T-helper 2 cell treated with Interferon-gamma antibody and Interleukin-4, amounts not matched to agents 5 μg/mL and 100 μg/mL, for 36 hours (primary cell): Measurements from ENCODE around the gene SCIMP.
"Not testable (repeated sequence)": the region's sequence is repeated elsewhere in the genome, so short reads cannot be mapped to it uniquely, and the experiment has no call there.

Experiments used
- DNase-seq: peaks from one replicate; pipeline ENCODE4 v3.0.0; 2021; ENCODE audit warnings: low spot score
- H3K27ac Mint-ChIP-seq: one replicate; pipeline ENCODE4 v1.8.0; 2021; ENCODE audit warnings: mild to moderate bottlenecking, mixed read lengths
- H3K27me3 Mint-ChIP-seq: one replicate; pipeline ENCODE4 v1.8.0; 2021; ENCODE audit warnings: low read depth, mixed read lengths
- H3K36me3 Mint-ChIP-seq: one replicate; pipeline ENCODE4 v1.8.0; 2021; ENCODE audit warnings: low read depth, mixed read lengths
- H3K4me1 Mint-ChIP-seq: one replicate; pipeline ENCODE4 v1.8.0; 2021; ENCODE audit warnings: low read depth, mixed read lengths
- H3K4me3 Mint-ChIP-seq: one replicate; pipeline ENCODE4 v1.8.0; 2022; ENCODE audit warnings: mild to moderate bottlenecking, moderate library complexity, mixed read lengths
- H3K9me3 Mint-ChIP-seq: one replicate; pipeline ENCODE4 v1.8.0; 2021; ENCODE audit warnings: mixed read lengths

Gene SCIMP

DNA sequence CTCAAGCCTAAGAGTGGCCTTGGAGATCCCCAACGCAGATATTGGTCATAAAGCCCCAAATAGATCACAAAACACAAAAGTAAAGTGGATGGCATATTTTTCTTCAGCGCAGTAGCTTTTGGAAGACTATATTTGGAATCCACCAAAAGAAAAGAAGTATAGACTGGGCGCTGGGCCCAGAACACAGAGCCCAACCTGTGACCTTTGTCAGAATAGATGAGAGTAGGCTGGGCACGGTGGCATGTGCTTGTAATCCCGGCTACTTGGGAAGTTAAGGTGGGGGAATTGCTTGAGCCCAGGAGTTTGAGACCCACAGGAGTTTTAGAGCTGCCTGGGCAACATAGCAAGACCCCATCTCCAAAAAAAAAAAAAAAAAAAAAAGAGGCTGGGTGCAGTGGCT lies 14.6 kb downstream of the SCIMP start:
- Mint-ChIP-seq H3K4me1 (no peaks in the 10 kb centered on the region), H3K9me3 (no peaks in the 10 kb centered on the region), H3K36me3 (no peaks in the 10 kb centered on the region), H3K4me3 (no peak overlapping the region), H3K27me3 (no peaks in the 10 kb centered on the region), H3K27ac (no peak overlapping the region)
- no peak for DNase-seq

DNA sequence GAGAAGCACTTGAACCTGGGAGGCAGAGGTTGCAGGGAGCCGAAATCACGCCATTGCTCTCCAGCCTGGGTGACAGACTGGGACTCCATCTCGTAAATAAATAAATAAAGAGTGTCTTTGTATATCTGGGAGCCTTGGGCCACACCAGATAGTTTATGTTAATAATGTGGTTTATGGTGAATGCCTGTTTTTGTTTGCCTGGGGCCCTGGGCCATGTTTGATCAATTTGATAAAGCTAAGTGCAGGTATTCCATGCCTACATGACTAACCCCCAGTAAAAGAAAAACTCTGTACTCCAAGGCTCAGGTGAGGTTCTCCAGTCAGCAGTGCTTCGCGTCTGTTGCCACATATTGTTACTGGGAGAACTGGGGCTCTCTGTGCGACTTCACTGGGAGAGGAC lies 15.1 kb downstream of the SCIMP start:
- Mint-ChIP-seq H3K4me1 (no peaks in the 10 kb centered on the region), H3K27me3 (no peaks in the 10 kb centered on the region), H3K27ac (no peak overlapping the region), H3K9me3 (no peaks in the 10 kb centered on the region), H3K36me3 (no peaks in the 10 kb centered on the region), H3K4me3 (no peak overlapping the region)
- no peak for DNase-seq

DNA sequence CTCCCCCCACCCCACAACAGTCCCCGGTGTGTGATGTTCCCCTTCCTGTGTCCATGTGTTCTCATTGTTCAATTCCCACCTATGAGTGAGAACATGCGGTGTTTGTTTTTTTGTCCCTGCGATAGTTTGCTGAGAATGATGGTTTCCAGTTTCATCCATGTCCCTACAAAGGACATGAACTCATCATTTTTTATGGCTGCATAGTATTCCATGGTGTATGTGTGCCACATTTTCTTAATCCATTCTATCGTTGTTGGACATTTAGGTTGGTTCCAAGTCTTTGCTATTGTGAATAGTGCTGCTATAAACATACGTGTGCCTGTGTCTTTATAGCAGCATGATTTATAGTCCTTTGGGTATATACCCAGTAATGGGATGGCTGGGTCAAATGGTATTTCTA lies 17.1 kb downstream of the SCIMP start:
- H3K4me3 Mint-ChIP-seq, H3K36me3 Mint-ChIP-seq, H3K27ac Mint-ChIP-seq: not testable (repeated sequence)

DNA sequence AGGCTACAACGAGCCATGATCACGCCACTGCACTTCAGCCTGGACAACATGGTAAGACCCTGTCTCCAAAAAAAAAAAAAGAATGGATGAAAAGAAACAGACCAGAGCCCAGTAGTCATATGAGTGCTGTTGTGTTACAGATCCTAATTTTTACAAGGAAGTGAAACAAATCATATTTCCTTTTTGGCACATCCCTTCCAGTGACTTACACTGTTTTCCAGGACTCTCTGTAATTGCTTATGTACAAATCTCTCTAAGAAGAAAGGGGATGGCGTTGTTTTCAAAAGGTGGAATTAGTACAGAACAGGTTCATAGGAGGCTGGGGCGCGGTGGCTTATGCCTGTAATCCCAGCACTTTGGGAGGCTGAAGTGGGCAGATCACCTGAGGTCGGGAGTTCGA lies 23.2 kb downstream of the SCIMP start:
- H3K36me3 Mint-ChIP-seq: no peaks in the 10 kb centered on the region
- no peak overlapping the region for H3K27ac Mint-ChIP-seq
- no peaks in the 10 kb centered on the region for H3K4me1 Mint-ChIP-seq

More for the DNA sequence above, 17.1 kb downstream of the SCIMP start:
- DNase-seq, H3K4me1 Mint-ChIP-seq, H3K27me3 Mint-ChIP-seq, H3K9me3 Mint-ChIP-seq: not testable (repeated sequence)

DNA sequence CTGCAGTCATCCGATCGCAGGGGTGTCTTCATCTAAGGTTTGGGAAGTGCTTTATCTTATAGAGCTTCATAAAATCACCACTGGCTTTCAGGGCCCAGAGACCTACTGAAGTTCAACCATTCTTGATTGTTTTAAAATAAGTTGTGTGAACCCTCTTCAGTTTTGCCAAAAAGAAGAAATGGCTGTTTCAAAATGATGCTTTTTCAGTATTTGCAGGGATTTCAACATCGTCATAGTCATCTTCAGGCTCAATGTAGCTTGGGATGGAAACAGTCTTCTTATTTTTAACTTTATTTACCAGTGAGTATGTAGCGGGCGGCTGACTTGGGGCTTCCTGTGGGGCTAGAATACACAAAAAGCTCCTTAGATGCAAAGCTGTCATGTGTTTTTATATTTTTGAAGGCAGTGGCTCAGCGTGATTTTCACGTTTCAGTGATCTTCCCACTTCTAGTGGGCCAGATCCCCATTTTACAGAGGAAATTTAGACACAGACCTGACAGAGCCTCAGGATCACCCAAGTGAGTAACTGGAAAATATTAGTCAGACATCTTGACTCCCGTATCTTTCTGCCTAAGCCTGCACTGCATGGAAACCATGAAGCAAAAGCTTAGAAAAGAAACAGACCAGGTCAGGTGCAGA lies 23.9 kb downstream of the SCIMP start:
- Mint-ChIP-seq H3K9me3 (no peaks in the 10 kb centered on the region), H3K27ac (no peak overlapping the region), H3K27me3 (no peaks in the 10 kb centered on the region), H3K4me3 (no peak overlapping the region), H3K4me1 (no peaks in the 10 kb centered on the region), H3K36me3 (no peaks in the 10 kb centered on the region)
- no peak for DNase-seq

More for the DNA sequence above, 23.2 kb downstream of the SCIMP start:
- Mint-ChIP-seq H3K27me3 (no peaks in the 10 kb centered on the region), H3K9me3 (no peaks in the 10 kb centered on the region), H3K4me3 (no peak overlapping the region)
- no peak for DNase-seq

DNA sequence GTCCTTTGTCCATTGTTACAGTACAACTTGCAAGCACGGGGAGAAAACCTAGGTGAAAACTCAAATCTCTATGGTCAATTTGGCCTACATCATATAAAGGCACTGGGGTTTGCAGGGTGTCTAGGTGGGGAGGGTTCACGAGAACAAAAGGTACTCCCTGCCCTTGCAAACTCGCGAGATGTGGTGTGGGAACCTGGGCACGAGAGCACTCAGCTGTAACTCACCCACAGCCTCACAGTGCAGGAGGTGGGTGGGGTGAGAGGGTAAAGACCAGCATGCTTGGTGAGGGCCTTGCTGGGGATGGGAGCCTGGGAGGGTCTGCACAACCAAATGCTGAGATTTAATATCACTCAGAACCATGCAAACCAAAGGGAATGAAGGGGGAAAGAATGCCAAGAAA lies 24.6 kb downstream of the SCIMP start:
- Mint-ChIP-seq H3K4me1 (no peaks in the 10 kb centered on the region), H3K36me3 (no peaks in the 10 kb centered on the region), H3K27ac (no peak overlapping the region), H3K27me3 (no peaks in the 10 kb centered on the region), H3K9me3 (no peaks in the 10 kb centered on the region), H3K4me3 (no peak overlapping the region)
- no peak for DNase-seq

DNA sequence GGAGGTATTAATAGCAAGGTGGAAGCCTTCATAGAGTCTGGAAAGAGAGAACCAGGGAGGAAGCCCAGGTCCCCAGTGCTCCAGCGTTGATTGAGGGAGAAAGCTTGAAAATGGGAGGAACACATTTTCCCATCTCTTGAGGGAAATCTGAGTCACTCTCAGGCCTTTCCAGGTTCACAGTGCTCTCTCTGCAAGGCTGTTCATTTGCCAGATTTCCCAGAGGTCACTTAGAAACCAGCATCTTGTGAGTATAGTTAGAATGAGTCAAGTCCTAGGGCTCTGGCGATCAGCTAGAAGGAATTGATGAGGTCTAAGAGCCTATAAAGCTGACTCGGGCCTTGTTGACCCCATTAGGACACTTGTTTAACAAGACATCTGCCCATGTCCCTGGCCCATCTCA lies 25.3 kb downstream of the SCIMP start:
- H3K27ac Mint-ChIP-seq: no peak overlapping the region
- no peaks in the 10 kb centered on the region for H3K36me3 Mint-ChIP-seq
- no peak overlapping the region for H3K4me3 Mint-ChIP-seq
- no peaks in the 10 kb centered on the region for H3K27me3 Mint-ChIP-seq
- no peak for DNase-seq
- H3K9me3 Mint-ChIP-seq: no peaks in the 10 kb centered on the region
- no peaks in the 10 kb centered on the region for H3K4me1 Mint-ChIP-seq

DNA sequence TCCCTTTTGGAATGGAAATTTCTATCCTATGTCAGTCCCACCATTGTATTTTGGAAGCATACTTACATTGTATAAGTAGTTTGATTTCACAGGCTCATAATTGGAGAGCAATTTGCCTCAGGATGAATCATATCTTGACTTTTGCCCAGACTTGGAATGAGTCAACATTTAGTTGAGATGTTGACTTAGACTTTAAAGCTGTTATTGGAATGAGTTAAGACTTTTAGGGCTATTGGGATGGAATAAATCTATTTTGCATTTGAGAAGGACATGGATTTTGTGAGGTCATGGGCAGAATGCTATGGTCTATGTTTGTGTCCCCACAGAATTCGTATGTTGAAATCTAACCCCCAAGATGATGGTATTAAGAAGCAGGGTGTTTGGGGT lies 30.8 kb downstream of the SCIMP start:
- no peak overlapping the region for H3K27ac Mint-ChIP-seq
- no peaks in the 10 kb centered on the region for H3K9me3 Mint-ChIP-seq
- DNase-seq: no peak
- H3K4me3 Mint-ChIP-seq: no peak overlapping the region
- no peaks in the 10 kb centered on the region for H3K4me1 Mint-ChIP-seq
- no peaks in the 10 kb centered on the region for H3K36me3 Mint-ChIP-seq
- H3K27me3 Mint-ChIP-seq: no peaks in the 10 kb centered on the region

DNA sequence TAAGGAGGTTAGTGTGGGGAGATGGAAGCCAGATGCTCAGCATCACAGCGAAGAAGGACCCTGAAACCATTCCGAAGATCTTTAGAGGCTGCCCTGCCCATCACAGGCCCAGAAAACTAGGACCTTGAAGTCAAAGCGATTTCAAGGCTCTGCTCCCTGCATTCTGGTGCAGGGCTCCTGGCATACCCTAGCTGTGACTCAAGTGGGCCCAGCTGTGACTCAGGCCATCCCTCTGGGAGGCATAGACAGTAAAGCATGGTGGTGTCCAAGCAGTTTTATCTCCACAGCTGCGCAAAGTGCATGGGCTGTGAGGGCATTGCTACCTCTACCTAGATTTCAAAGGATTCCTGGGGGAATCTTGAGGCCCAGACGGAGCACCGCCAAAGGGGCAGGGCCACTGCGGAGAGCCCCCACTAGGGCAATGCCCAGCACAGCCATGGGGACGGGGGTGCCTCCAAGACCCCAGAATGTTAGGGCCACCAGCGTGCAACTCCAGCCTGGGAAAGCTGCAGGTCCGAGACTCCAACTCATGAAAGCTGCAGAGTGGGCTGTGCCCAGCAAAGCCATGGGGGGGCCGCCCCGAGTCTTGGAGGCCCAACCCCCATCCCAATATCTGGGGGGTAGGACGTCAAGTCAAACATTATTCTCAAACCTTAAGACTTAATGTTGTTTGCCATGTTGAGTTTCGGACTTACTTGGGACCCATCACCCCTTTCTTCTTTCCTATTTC lies 31.3 kb downstream of the SCIMP start:
- Mint-ChIP-seq H3K36me3 (no peaks in the 10 kb centered on the region), H3K27ac (no peak overlapping the region), H3K4me1 (no peaks in the 10 kb centered on the region), H3K27me3 (no peaks in the 10 kb centered on the region), H3K4me3 (no peak overlapping the region), H3K9me3 (no peaks in the 10 kb centered on the region)
- no peak for DNase-seq

DNA sequence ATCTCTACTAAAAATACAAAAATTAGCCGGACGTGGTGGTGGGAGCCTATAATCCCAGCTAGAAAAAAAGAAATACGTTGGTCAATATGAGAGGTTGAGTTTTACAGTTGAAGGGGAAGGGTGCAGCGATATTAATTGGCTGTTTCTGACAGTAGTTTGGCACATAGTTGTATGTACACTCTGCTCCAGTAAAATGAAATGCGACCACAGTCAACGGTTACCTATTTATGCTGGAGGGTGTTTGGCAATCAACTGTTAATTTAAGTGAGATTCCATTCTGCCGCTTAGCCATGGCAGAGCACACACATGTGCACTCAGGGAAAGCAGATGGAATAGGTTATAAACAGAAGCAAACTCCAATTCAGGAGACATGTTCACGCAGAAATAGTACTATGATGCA lies 33.6 kb downstream of the SCIMP start:
- DNase-seq: no peak
- Mint-ChIP-seq H3K36me3 (no peaks in the 10 kb centered on the region), H3K27me3 (no peaks in the 10 kb centered on the region), H3K27ac (no peak overlapping the region), H3K4me1 (no peaks in the 10 kb centered on the region), H3K4me3 (no peak overlapping the region), H3K9me3 (no peaks in the 10 kb centered on the region)

DNA sequence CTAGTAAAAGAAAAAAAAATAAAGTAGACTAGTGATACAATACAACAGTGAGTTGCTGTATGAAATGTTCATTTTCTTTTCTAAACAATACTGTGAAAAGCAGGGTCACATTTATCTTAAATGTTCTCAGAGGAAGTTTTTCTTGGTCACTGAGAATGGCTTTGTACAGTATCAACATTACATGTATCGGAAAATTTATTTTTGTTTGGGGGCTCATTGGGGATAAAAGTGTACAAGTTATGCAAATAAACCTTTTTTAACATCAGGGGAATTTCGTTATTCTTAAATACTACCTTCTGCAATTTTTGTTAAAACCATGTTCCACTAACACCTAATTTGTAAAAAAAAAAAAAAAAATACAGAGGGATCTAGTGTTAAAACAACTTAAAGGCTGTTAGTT lies 34.3 kb downstream of the SCIMP start:
- no peaks in the 10 kb centered on the region for H3K4me1 Mint-ChIP-seq
- H3K27me3 Mint-ChIP-seq: no peaks in the 10 kb centered on the region
- H3K27ac Mint-ChIP-seq: no peak overlapping the region
- no peak overlapping the region for H3K4me3 Mint-ChIP-seq
- no peaks in the 10 kb centered on the region for H3K36me3 Mint-ChIP-seq
- H3K9me3 Mint-ChIP-seq: no peaks in the 10 kb centered on the region
- DNase-seq: no peak

DNA sequence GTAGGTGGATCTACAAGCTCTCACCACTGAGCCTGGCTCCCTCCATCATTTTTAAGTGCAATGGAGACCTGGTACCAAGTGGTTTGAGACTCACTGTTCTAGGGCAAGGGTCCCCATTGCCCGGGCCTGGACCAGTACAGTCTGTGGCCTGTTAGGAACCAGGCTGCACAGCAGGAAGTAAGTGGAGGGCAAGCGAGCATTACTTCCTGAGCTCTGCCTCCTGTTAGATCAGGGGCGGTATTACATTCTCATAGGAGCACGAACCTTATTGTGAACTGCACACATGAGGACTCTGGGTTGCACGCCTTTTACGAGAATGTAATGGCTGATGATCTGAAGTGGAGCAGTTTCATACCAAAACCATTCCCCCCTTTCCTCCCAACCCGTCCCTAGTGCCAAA lies 36.2 kb downstream of the SCIMP start:
- H3K27ac Mint-ChIP-seq: no peak overlapping the region
- no peaks in the 10 kb centered on the region for H3K27me3 Mint-ChIP-seq
- no peak for DNase-seq
- H3K4me3 Mint-ChIP-seq: no peak overlapping the region
- H3K4me1 Mint-ChIP-seq: no peaks in the 10 kb centered on the region
- no peaks in the 10 kb centered on the region for H3K9me3 Mint-ChIP-seq
- H3K36me3 Mint-ChIP-seq: no peaks in the 10 kb centered on the region

DNA sequence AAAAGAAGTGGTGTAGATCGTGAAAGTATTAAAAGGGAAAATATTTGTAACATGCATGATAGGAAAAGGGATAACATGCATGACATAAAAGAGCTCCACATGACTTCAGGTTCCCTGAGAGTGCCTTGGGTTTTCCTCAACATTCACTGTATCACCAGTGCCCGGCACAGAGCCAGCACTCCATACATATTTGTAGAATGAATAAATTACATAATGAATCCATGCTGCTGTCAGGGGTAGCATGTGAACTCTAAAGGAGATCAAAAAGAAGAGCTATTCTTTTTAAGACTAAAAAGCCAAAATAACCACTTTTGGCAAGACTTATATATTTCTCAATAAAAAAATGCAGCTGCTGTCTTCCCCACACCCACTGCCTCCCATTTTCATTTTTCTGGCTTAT lies 40.3 kb downstream of the SCIMP start:
- H3K9me3 Mint-ChIP-seq: peaks cover 24% of the 10 kb centered on the region
- no peak overlapping the region for H3K27ac Mint-ChIP-seq
- no peaks in the 10 kb centered on the region for H3K27me3 Mint-ChIP-seq
- peaks cover 21% of the 10 kb centered on the region for H3K36me3 Mint-ChIP-seq
- no peak for DNase-seq
- H3K4me1 Mint-ChIP-seq: peaks cover 21% of the 10 kb centered on the region
- no peak overlapping the region for H3K4me3 Mint-ChIP-seq

DNA sequence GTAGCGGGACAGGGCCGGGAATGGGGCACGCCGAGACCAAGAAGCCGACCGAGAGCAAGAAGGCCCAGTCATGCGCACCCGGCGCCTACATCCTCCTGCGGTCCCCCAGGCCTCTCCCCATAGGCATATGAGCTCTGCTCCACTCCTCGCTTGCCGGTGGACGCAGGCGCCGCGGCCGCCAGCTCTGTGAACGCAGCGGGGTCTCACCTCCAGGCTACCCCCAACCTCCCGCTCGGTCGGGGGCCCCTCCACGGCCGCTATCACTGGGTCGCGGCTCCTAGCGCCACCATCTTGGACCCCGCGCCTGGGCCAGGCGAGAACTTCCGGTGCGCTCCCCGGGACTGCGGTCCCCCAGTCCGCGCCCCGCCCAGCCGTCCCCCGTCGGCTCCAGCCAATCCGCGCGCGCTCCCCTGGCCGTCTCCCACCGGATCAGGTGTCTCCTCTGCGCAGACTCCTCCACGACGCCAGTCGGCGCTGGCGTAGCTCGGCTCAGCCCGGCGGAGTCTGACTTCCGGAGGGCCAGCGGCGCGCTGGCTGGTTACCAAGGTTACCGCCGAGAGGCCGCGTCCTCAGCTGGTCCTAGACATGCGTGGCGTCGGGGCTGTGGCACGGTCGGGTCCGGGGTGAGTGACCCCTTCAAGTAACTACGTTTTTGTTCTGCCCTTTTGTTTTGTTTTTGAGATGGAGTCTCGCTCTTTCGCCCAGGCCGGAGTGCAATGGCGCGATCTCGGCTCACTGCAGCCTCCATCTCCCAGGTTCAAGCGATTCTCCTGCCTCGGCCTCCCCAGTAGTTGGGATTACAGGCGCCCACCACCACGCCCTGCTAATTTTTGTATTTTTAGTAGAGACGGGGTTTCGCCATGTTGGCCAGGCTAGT lies 42.9 kb downstream of the SCIMP start, which contains the start of gene ZNF594:
Gene ZNF594, minus strand, starts transcription at position 328 of the 877 bp plus-strand sequence. CDS start 7,612 bp downstream, outside the sequence.
- DNase-seq: peak; percentile 97
- peak within 1 kb of the TSS; percentile 93 for H3K4me3 Mint-ChIP-seq
- H3K4me1 Mint-ChIP-seq: peaks cover 21% of the 10 kb centered on the region
- peak within 1 kb of the TSS; percentile 87 for H3K27ac Mint-ChIP-seq
- no peaks in the 10 kb centered on the region for H3K27me3 Mint-ChIP-seq
- peaks cover 39% of the 10 kb centered on the region for H3K9me3 Mint-ChIP-seq
- peaks cover 41% of the 10 kb centered on the region for H3K36me3 Mint-ChIP-seq
